GM18508 (cell line): Measurements from ENCODE around the gene IMMT.
"Not testable (repeated sequence)": the region's sequence is repeated elsewhere in the genome, so short reads cannot be mapped to it uniquely, and the experiment has no call there.

Experiments
- ATAC-seq: cut with Tn5 transposase; IDR thresholded peaks from one replicate; pipeline ENCODE4 v1.9.1; 2021; ENCODE audit warnings: moderate number of reproducible peaks; ENCODE audit not compliant: insufficient read depth, unreplicated experiment

Gene IMMT

GRCh38 chr2:86202702-86203101 is 7.4 kb upstream of the IMMT start:
- ATAC-seq, result no peak

- no peak for ATAC-seq
These were observed 7.1 kb upstream of the IMMT start for GRCh38 chr2:86202336-86202692.

GRCh38 chr2:86201671-86202335 is 6.5 kb upstream of the IMMT start:
- ATAC-seq, result no peak

GRCh38 chr2:86200564-86200963 is 5.3 kb upstream of the IMMT start:
- not testable (repeated sequence) for ATAC-seq

GRCh38 chr2:86199834-86200177 is 4.5 kb upstream of the IMMT start:
- no peak for ATAC-seq

GRCh38 chr2:86195808-86196387 is 636 bp upstream of the IMMT start:
- peak; percentile 6 for ATAC-seq

GRCh38 chr2:86194751-86195054 is 559 bp downstream of the IMMT start:
- no peak for ATAC-seq

GRCh38 chr2:86193901-86194567 is 1.2 kb downstream of the IMMT start:
- no peak for ATAC-seq

GRCh38 chr2:86189782-86190416 is 5.4 kb downstream of the IMMT start:
- ATAC-seq, result no peak

- no peak for ATAC-seq
These were observed 8.8 kb downstream of the IMMT start for GRCh38 chr2:86186431-86186830.

- ATAC-seq, result no peak
These were observed 9.6 kb downstream of the IMMT start for GRCh38 chr2:86185517-86186212.

GRCh38 chr2:86176597-86176996 is 18.7 kb downstream of the IMMT start:
- no peak for ATAC-seq

- no peak for ATAC-seq
These were observed 19.4 kb downstream of the IMMT start for GRCh38 chr2:86175828-86176227.

- ATAC-seq, result no peak
These were observed 20.8 kb downstream of the IMMT start for GRCh38 chr2:86174445-86174844.

- no peak for ATAC-seq
These were observed 22.7 kb downstream of the IMMT start for GRCh38 chr2:86172610-86173009.

GRCh38 chr2:86171295-86171694 is 24.0 kb downstream of the IMMT start:
- ATAC-seq, result no peak

GRCh38 chr2:86170449-86170848 is 24.8 kb downstream of the IMMT start:
- ATAC-seq, result no peak

- no peak for ATAC-seq
These were observed 34.9 kb downstream of the IMMT start for GRCh38 chr2:86160156-86160952.

- no peak for ATAC-seq
These were observed 37.0 kb downstream of the IMMT start for GRCh38 chr2:86158286-86158685.

- ATAC-seq, result no peak
These were observed 38.2 kb downstream of the IMMT start for GRCh38 chr2:86157009-86157556.
